ENCODE measurements around the gene NEUROD2. TPM values are rescaled to one million over a fixed set of nuclear protein-coding genes. Genes with fewer than 3 reads are reported as not detected.

Gene NEUROD2
- total RNA-seq, 1 donor from 2014 or later = 0.05 TPM

GRCh38 chr17:39618956-39619785, 11.5 kb upstream of the NEUROD2 start:
- DNase-seq (ENCODE audit: low read depth) = no peak

GRCh38 chr17:39618246-39618913, 10.7 kb upstream of the NEUROD2 start:
- DNase-seq (ENCODE audit: low read depth) = no peak

- peak; percentile 59 for DNase-seq (ENCODE audit: low read depth)
Observed at GRCh38 chr17:39617446-39618245, 9.9 kb upstream of the NEUROD2 start.

GRCh38 chr17:39617100-39617445, 9.4 kb upstream of the NEUROD2 start:
- DNase-seq (ENCODE audit: low read depth) = no peak

- no peak for DNase-seq (ENCODE audit: low read depth)
Observed at GRCh38 chr17:39615434-39615833, 7.7 kb upstream of the NEUROD2 start.

- DNase-seq (ENCODE audit: low read depth) = no peak
Observed at GRCh38 chr17:39614545-39615157, 6.9 kb upstream of the NEUROD2 start.

- DNase-seq (ENCODE audit: low read depth) = no peak
Observed at GRCh38 chr17:39612935-39613464, 5.3 kb upstream of the NEUROD2 start.

GRCh38 chr17:39612291-39612894, 4.7 kb upstream of the NEUROD2 start:
- DNase-seq (ENCODE audit: low read depth) = no peak

- no peak for DNase-seq (ENCODE audit: low read depth)
Observed at GRCh38 chr17:39611401-39612112, 3.8 kb upstream of the NEUROD2 start.

- DNase-seq (ENCODE audit: low read depth) = no peak
Observed at GRCh38 chr17:39609416-39610025, 1.8 kb upstream of the NEUROD2 start.

GRCh38 chr17:39608142-39608981, 642 bp upstream of the NEUROD2 start:
- DNase-seq (ENCODE audit: low read depth) = no peak

GRCh38 chr17:39607057-39607850, 466 bp downstream of the NEUROD2 start:
- no peak for DNase-seq (ENCODE audit: low read depth)

- DNase-seq (ENCODE audit: low read depth) = no peak
Observed at GRCh38 chr17:39606434-39607056, 1.2 kb downstream of the NEUROD2 start.

GRCh38 chr17:39605492-39606433, 2.0 kb downstream of the NEUROD2 start:
- no peak for DNase-seq (ENCODE audit: low read depth)

- DNase-seq (ENCODE audit: low read depth) = no peak
Observed at GRCh38 chr17:39604911-39605491, 2.7 kb downstream of the NEUROD2 start.

Data from myocyte (in vitro differentiated cells).